ENCODE data around the gene ACVR1C. TPM values are rescaled to one million over a fixed set of nuclear protein-coding genes. Genes with fewer than 3 reads are reported as not detected.

The ACVR1C gene
- total and polyA plus RNA-seq, 2 of the 4 experiments (the other 2 are of a cell fraction) = 0.07 to 0.18 TPM

GRCh38 chr2:157593411-157593810 lies 35.3 kb downstream of the ACVR1C start:
- intact Hi-C loops (cut with micrococcal nuclease) (loop anchor here (1.0 to 5.0 kb wide), 2 partner anchors 96 to 266 kb away; partner anchors contain the start of gene ERMN), dilution Hi-C loops (cut with HindIII; ENCODE audit: low sequenced_read_pairs, unreplicated experiment) (no loop called here), in situ Hi-C loops (cut with MboI; ENCODE audit: low sequenced_read_pairs) (no loop called here)
- ChIA-PET POLR2A (ENCODE audit: unreplicated experiment) (no interaction called here), CTCF (interaction anchor here (1.1 kb wide), 2 partner anchors 9 to 11 kb away, joined by 3 read pairs; no protein-coding TSS in a partner anchor)
- H3K4me2 ChIP-seq (ENCODE audit: low read depth, low read length) = no peak overlapping the region
- H4K91ac ChIP-seq (ENCODE audit: insufficient read depth, low read depth, low read length) = no peak overlapping the region
- no peak overlapping the region for H2BK15ac ChIP-seq (ENCODE audit: low read depth, low read length)
- H3K79me1 ChIP-seq (ENCODE audit: low read depth in 1 of 2, low read length in 2 of 2) = no peaks in the 10 kb centered on the region
- H4K5ac ChIP-seq (ENCODE audit: low read depth, low read length) = no peak overlapping the region
- no peak overlapping the region for H2AFZ ChIP-seq (replicated peaks; ENCODE audit: low read length, poor library complexity)
- ATAC-seq (ENCODE audit: low read depth) = no peak
- H2BK120ac ChIP-seq (ENCODE audit: low read depth, low read length) = no peak overlapping the region
- no TSS peak for BruUV-seq (replicated peaks)
- peaks cover 7% of the 10 kb centered on the region for H3K27me3 ChIP-seq (ENCODE audit: control insufficient read depth, insufficient read depth, low read length)
- H3K9ac ChIP-seq (ENCODE audit: low read depth, low read length) = no peak overlapping the region
- H3K14ac ChIP-seq (replicated peaks; ENCODE audit: low read depth, low read length) = no peak overlapping the region
- no CpG with 5 or more reads among the region's 1 CpG for WGBS, 2 experiments (ENCODE audit: extremely low coverage in 2 of 2, insufficient read length in 1 of 2)
- H2BK5ac ChIP-seq (ENCODE audit: low read depth, low read length, poor library complexity, severe bottlenecking) = no peak overlapping the region
- H4K8ac ChIP-seq (ENCODE audit: low read depth in 2 of 2, low read length in 2 of 2) = no peak overlapping the region
- H3K36me3 ChIP-seq (ENCODE audit: control insufficient read depth, insufficient read depth, low read length) = no peaks in the 10 kb centered on the region
- no peaks in the 10 kb centered on the region for H3K9me3 ChIP-seq (ENCODE audit: control insufficient read depth, insufficient read depth, low read length)
- H3K4me1 ChIP-seq (ENCODE audit: control insufficient read depth, insufficient read depth, low read length) = no peaks in the 10 kb centered on the region
- no peak for DNase-seq
- H3K23ac ChIP-seq (ENCODE audit: low read depth, low read length) = no peak overlapping the region
- H3K56ac ChIP-seq (ENCODE audit: extremely low read depth, insufficient read depth, low read length) = no peak overlapping the region
- no peak overlapping the region for H3K18ac ChIP-seq (ENCODE audit: low read depth, low read length)
- H3K4ac ChIP-seq (ENCODE audit: low read depth, low read length) = no peak overlapping the region
- no peak for TF ChIP-seq NFE2L2 (IDR thresholded peaks at IDR 0.05; ENCODE audit: low read depth, low read length)
- TF ChIP-seq ELK1 (IDR thresholded peaks at IDR 0.05; ENCODE audit: borderline replicate concordance, low read depth, low read length) = no peak
- no peak for TF ChIP-seq MXI1 (IDR thresholded peaks at IDR 0.05; ENCODE audit: borderline replicate concordance, low read depth, low read length)
- no peak for TF ChIP-seq RFX5 (IDR thresholded peaks at IDR 0.05; ENCODE audit: low read depth, low read length)
- no peak for TF ChIP-seq USF2 (IDR thresholded peaks at IDR 0.05; ENCODE audit: low read depth, low read length)
- TF ChIP-seq FOS (IDR thresholded peaks at IDR 0.05; ENCODE audit: low read depth, low read length) = no peak
- TF ChIP-seq RCOR1 (IDR thresholded peaks at IDR 0.05; ENCODE audit: insufficient replicate concordance, low read length) = no peak
- no peak for TF ChIP-seq MAFK (IDR thresholded peaks at IDR 0.05; ENCODE audit: low read depth, low read length)
- no peak for TF ChIP-seq SMC3 (IDR thresholded peaks at IDR 0.05; ENCODE audit: low read depth, low read length)
- no peak for TF ChIP-seq RAD21 (IDR thresholded peaks at IDR 0.05; ENCODE audit: low read length)
- no peak for TF ChIP-seq POLR2A (IDR thresholded peaks at IDR 0.05; ENCODE audit: low read depth, low read length)
- TF ChIP-seq BHLHE40 (IDR thresholded peaks at IDR 0.05; ENCODE audit: low read depth, low read length) = no peak
- TF ChIP-seq CTCF (conservative IDR thresholded peaks at IDR 0.05; ENCODE audit: low read depth, low read length) = no peak
- TF ChIP-seq CHD1 (IDR thresholded peaks at IDR 0.05; ENCODE audit: low read depth, low read length) = no peak
- TF ChIP-seq CEBPB (IDR thresholded peaks at IDR 0.05; ENCODE audit: low read depth, low read length) = no peak
- TF ChIP-seq MAZ (IDR thresholded peaks at IDR 0.05; ENCODE audit: borderline replicate concordance, low read depth, low read length) = no peak
- no peak overlapping the region for H2BK20ac ChIP-seq (ENCODE audit: low read depth, low read length)
- no peaks in the 10 kb centered on the region for H3K9me1 ChIP-seq (ENCODE audit: insufficient read depth, low read length)
- no peaks in the 10 kb centered on the region for H4K20me1 ChIP-seq (ENCODE audit: insufficient read depth, low read length)
- no peak overlapping the region for H3K4me3 ChIP-seq (ENCODE audit: insufficient read depth, low read depth, low read length)
- H2AK5ac ChIP-seq (ENCODE audit: low read depth, low read length) = no peak overlapping the region
- no peak overlapping the region for H2AK9ac ChIP-seq (replicated peaks; ENCODE audit: low read depth, low read length, poor library complexity)
- H3K27ac ChIP-seq (ENCODE audit: insufficient read depth, low read length) = no peak overlapping the region

Data from IMR-90 (cell line).